Hematopoietic multipotent progenitor cell treated with erythropoietin and hydrocortisone succinate and interleukin-3 and kit ligand, for 15 days (in vitro differentiated cells): ENCODE results near the gene C12orf42.
"Not testable (repeated sequence)": the region's sequence is repeated elsewhere in the genome, so short reads cannot be mapped to it uniquely, and the experiment has no call there.

Experiments
- DNase-seq: peaks from one replicate; pipeline ENCODE4 v3.0.0-alpha.2; 2015; ENCODE audit warnings: low spot score

The C12orf42 gene

GRCh38 chr12:103424849-103425586 lies 70.8 kb downstream of the C12orf42 start:
- not testable (repeated sequence) for DNase-seq

- no peak for DNase-seq
Observed at GRCh38 chr12:103423516-103423910, 72.3 kb downstream of the C12orf42 start.

- no peak for DNase-seq
Observed at GRCh38 chr12:103422746-103423515, 72.8 kb downstream of the C12orf42 start.

GRCh38 chr12:103422328-103422727 lies 73.4 kb downstream of the C12orf42 start:
- DNase-seq = no peak

- no peak for DNase-seq
Observed at GRCh38 chr12:103421402-103421801, 74.4 kb downstream of the C12orf42 start.

GRCh38 chr12:103415681-103416080 lies 80.1 kb downstream of the C12orf42 start:
- no peak for DNase-seq

GRCh38 chr12:103401421-103401820 lies 94.3 kb downstream of the C12orf42 start:
- no peak for DNase-seq

- DNase-seq = no peak
Observed at GRCh38 chr12:103399986-103400385, 95.8 kb downstream of the C12orf42 start.

GRCh38 chr12:103397536-103397935 lies 98.2 kb downstream of the C12orf42 start:
- no peak for DNase-seq

GRCh38 chr12:103392722-103393121 lies 103.0 kb downstream of the C12orf42 start:
- DNase-seq = no peak

GRCh38 chr12:103391103-103391502 lies 104.7 kb downstream of the C12orf42 start:
- DNase-seq = no peak

- no peak for DNase-seq
Observed at GRCh38 chr12:103387385-103387784, 108.4 kb downstream of the C12orf42 start.

GRCh38 chr12:103386451-103386850 lies 109.3 kb downstream of the C12orf42 start:
- DNase-seq = no peak

- no peak for DNase-seq
Observed at GRCh38 chr12:103382736-103383346, 112.9 kb downstream of the C12orf42 start.

- DNase-seq = no peak
Observed at GRCh38 chr12:103382119-103382518, 113.6 kb downstream of the C12orf42 start.

- DNase-seq = no peak
Observed at GRCh38 chr12:103379670-103380069, 116.1 kb downstream of the C12orf42 start.

- no peak for DNase-seq
Observed at GRCh38 chr12:103373088-103373523, 122.7 kb downstream of the C12orf42 start.

- no peak for DNase-seq
Observed at GRCh38 chr12:103369929-103370328, 125.8 kb downstream of the C12orf42 start.

GRCh38 chr12:103368167-103368566 lies 127.6 kb downstream of the C12orf42 start:
- DNase-seq = no peak

GRCh38 chr12:103354403-103354802 lies 141.4 kb downstream of the C12orf42 start:
- DNase-seq = no peak

- no peak for DNase-seq
Observed at GRCh38 chr12:103353913-103354312, 141.9 kb downstream of the C12orf42 start.

- DNase-seq = no peak
Observed at GRCh38 chr12:103350116-103350515, 145.7 kb downstream of the C12orf42 start.

- DNase-seq = no peak
Observed at GRCh38 chr12:103348935-103349334, 146.8 kb downstream of the C12orf42 start.
